GM23248 (cell line): ENCODE measurements around the gene FNDC3B. TPM values are rescaled to one million over a fixed set of nuclear protein-coding genes. Genes with fewer than 3 reads are reported as not detected.

Experiments
- DNase-seq: peaks from one replicate; pipeline ENCODE4 v3.0.0-alpha.2; 2015
- H2AFZ ChIP-seq: fragments of 200-600 bp; sonication (generic); 2 replicates; pipeline ENCODE4 v1.6.1; 2016; ENCODE audit warnings: antibody characterized with exemption
- H3F3A ChIP-seq: fragments of 200-600 bp; sonication (generic); 2 replicates; pipeline ENCODE4 v1.6.1; 2016; ENCODE audit warnings: mild to moderate bottlenecking, antibody characterized with exemption, mixed run types; ENCODE audit not compliant: insufficient read depth
- H3K27ac ChIP-seq: fragments of 200-600 bp; sonication (generic); 2 replicates; pipeline ENCODE4 v1.5.1; 2016; ENCODE audit warnings: mild to moderate bottlenecking
- H3K27me3 ChIP-seq: fragments of 200-600 bp; sonication (generic); replicated peaks from 2 replicates; pipeline ENCODE4 v1.6.1; 2016; ENCODE audit warnings: mild to moderate bottlenecking; ENCODE audit not compliant: insufficient read depth
- H3K36me3 ChIP-seq: fragments of 200-600 bp; sonication (generic); 2 replicates; pipeline ENCODE4 v1.6.1; 2016; ENCODE audit warnings: low read depth, mild to moderate bottlenecking
- H3K4me1 ChIP-seq: fragments of 200-600 bp; sonication (generic); 2 replicates; pipeline ENCODE4 v1.6.1; 2016; ENCODE audit warnings: mild to moderate bottlenecking; ENCODE audit not compliant: insufficient read depth
- H3K4me2 ChIP-seq: fragments of 200-600 bp; sonication (generic); one replicate; pipeline ENCODE4 v1.6.1; 2016; ENCODE audit warnings: mild to moderate bottlenecking; ENCODE audit not compliant: unreplicated experiment
- H3K4me3 ChIP-seq: fragments of 200-600 bp; sonication (generic); 2 replicates; pipeline ENCODE4 v1.5.1; 2016; ENCODE audit warnings: mild to moderate bottlenecking
- H3K79me2 ChIP-seq: fragments of 200-600 bp; sonication (generic); 2 replicates; pipeline ENCODE4 v1.6.1; 2016; ENCODE audit warnings: mild to moderate bottlenecking; ENCODE audit not compliant: insufficient read depth
- H3K9ac ChIP-seq: fragments of 200-600 bp; sonication (generic); 2 replicates; pipeline ENCODE4 v1.6.1; 2016; ENCODE audit warnings: mild to moderate bottlenecking
- H3K9me2 ChIP-seq: fragments of 200-600 bp; sonication (generic); 2 replicates; pipeline ENCODE4 v1.6.1; 2016; ENCODE audit warnings: mixed run types, mild to moderate bottlenecking, moderate library complexity; ENCODE audit not compliant: insufficient read depth
- H3K9me3 ChIP-seq: fragments of 200-600 bp; sonication (generic); one replicate; pipeline ENCODE4 v1.6.1; 2017; ENCODE audit warnings: low read depth
- H4K20me1 ChIP-seq: fragments of 200-600 bp; sonication (generic); 2 replicates; pipeline ENCODE4 v1.6.0; 2016; ENCODE audit not compliant: insufficient read depth
- EZH2 ChIP-seq: fragments of 200-600 bp; sonication (generic); IDR thresholded peaks from 2 replicates; pipeline ENCODE4 v1.6.1; 2018; ENCODE audit warnings: antibody characterized with exemption, mild to moderate bottlenecking; ENCODE audit not compliant: insufficient read depth, poor library complexity, severe bottlenecking
- EZH2phosphoT487 ChIP-seq: fragments of 200-600 bp; sonication (generic); IDR thresholded peaks from 2 replicates; pipeline ENCODE4 v1.6.1; 2018; ENCODE audit warnings: antibody characterized with exemption, moderate library complexity, mild to moderate bottlenecking, low read depth; ENCODE audit not compliant: insufficient read depth
- WGBS, 2 experiments: methylation state at CpG; one replicate each; pipeline ENCODE4 v1.1.6; 2015 to 2017; ENCODE audit warnings: low lambda C conversion rate in 2 of 2, low coverage in 1 of 2; ENCODE audit errors: missing lambda C conversion rate in 2 of 2; 5-methylcytosine and 5-hydroxymethylcytosine counted together
- in situ Hi-C: fragments of 300-500 bp; cut with MboI; formaldehyde crosslinking; loops from 2 replicates; pipeline ENCODE4 v1.15.0; 2020
- polyA plus RNA-seq: library from polyadenylated mRNA; unstranded; fragments of >200 nt; fragmentation: Nextera tagmentation; extraction: Ambion mirVana; gene quantifications from 2 replicates; pipeline ENCODE4 v1.2.1, GENCODE V29; 2016
- total RNA-seq: library from RNA; depleted of rRNA; stranded (reverse); fragments of >200 nt; shearing (Covaris generic); gene quantifications from 2 replicates; pipeline ENCODE4 v1.2.3, GENCODE V29; 2014

Gene FNDC3B
- total and polyA plus RNA-seq, 2 experiments from 2014 or later: 85.5 to 123 TPM

DNA sequence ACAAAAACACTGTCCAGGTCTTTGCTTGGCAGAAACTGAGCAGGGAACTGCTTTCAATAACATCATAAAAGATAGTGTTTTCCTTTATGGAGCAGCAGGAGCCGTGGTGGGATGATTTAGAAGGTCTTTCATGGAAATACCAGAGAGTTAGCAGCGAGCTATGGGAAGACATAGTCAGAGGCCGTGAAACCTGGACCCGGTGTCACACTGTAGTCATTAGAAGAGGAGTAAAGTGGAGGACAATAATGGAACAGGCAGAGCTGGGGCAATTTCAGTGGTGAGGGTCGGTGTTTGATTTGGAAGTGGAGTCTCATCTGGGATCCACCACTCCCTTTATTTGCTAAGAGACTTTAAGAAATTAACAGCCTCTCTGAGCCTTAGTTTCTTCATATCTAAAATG lies 351.4 kb downstream of the FNDC3B start:
- TF ChIP-seq EZH2 (no peak), EZH2phosphoT487 (no peak)
- DNase-seq: no peak
- Histone ChIP-seq H3K4me1 (peaks cover 8% of the 10 kb centered on the region; the same call in 1 of the 2 replicates), H3K79me2 (peaks cover 86% of the 10 kb centered on the region), H3K4me2 (no peak overlapping the region), H4K20me1 (0 out of 2 replicates have a peak, but pooled peaks cover 2% of the 10 kb centered on the region), H3K4me3 (no peak overlapping the region), H3K9ac (no peak overlapping the region), H3K27ac (no peak overlapping the region), H3K36me3 (peaks cover 19% of the 10 kb centered on the region), H3K9me3 (no peaks in the 10 kb centered on the region), H3K27me3 (no peaks in the 10 kb centered on the region), H2AFZ (no peak overlapping the region), H3K9me2 (no peaks in the 10 kb centered on the region), H3F3A (peaks cover 19% of the 10 kb centered on the region; the same call in 1 of the 2 replicates)
- in situ Hi-C loops: no loop called here
- WGBS, 2 experiments: 91 to 94% methylated on average over 5 of the region's 5 CpGs

GRCh38 chr3:172391592-172392302 lies 352.4 kb downstream of the FNDC3B start:
- H3F3A ChIP-seq: peaks cover 24% of the 10 kb centered on the region; the same call in 1 of the 2 replicates
- H3K9me3 ChIP-seq: no peaks in the 10 kb centered on the region
- H3K4me3 ChIP-seq: no peak overlapping the region
- no peak overlapping the region for H3K9ac ChIP-seq
- 0 out of 2 replicates have a peak, but pooled peaks cover 2% of the 10 kb centered on the region for H4K20me1 ChIP-seq
- TF ChIP-seq EZH2phosphoT487 (no peak), EZH2 (no peak)
- no peak overlapping the region for H3K4me2 ChIP-seq
- in situ Hi-C loops: no loop called here
- H3K4me1 ChIP-seq: peaks cover 8% of the 10 kb centered on the region; the same call in 1 of the 2 replicates
- no peaks in the 10 kb centered on the region for H3K9me2 ChIP-seq
- no peaks in the 10 kb centered on the region for H3K27me3 ChIP-seq
- H3K27ac ChIP-seq: peak overlapping the region; percentile 11; the same call in 1 of the 2 replicates
- H3K36me3 ChIP-seq: peaks cover 24% of the 10 kb centered on the region
- DNase-seq: peak; percentile 47
- 85 to 90% methylated on average over 5 of the region's 5 CpGs for WGBS, 2 experiments
- no peak overlapping the region for H2AFZ ChIP-seq
- H3K79me2 ChIP-seq: peaks cover 86% of the 10 kb centered on the region

- Histone ChIP-seq H3K9me2 (no peaks in the 10 kb centered on the region), H3K27me3 (no peaks in the 10 kb centered on the region), H3K4me2 (no peak overlapping the region), H3F3A (peaks cover 38% of the 10 kb centered on the region; the same call in 1 of the 2 replicates), H4K20me1 (0 out of 2 replicates have a peak, but pooled peaks cover 2% of the 10 kb centered on the region), H3K9me3 (no peaks in the 10 kb centered on the region), H2AFZ (no peak overlapping the region), H3K79me2 (peaks cover 62% of the 10 kb centered on the region), H3K4me1 (peaks cover 8% of the 10 kb centered on the region; the same call in 1 of the 2 replicates), H3K9ac (no peak overlapping the region), H3K27ac (no peak overlapping the region), H3K36me3 (peaks cover 49% of the 10 kb centered on the region), H3K4me3 (no peak overlapping the region)
- in situ Hi-C loops: no loop called here
- WGBS, 2 experiments: 96 to 97% methylated on average over 2 of the region's 2 CpGs
- no peak for DNase-seq
- TF ChIP-seq EZH2phosphoT487: no peak
- no peak for TF ChIP-seq EZH2
Measured at GRCh38 chr3:172394692-172395091, 355.3 kb downstream of the FNDC3B start.

DNA sequence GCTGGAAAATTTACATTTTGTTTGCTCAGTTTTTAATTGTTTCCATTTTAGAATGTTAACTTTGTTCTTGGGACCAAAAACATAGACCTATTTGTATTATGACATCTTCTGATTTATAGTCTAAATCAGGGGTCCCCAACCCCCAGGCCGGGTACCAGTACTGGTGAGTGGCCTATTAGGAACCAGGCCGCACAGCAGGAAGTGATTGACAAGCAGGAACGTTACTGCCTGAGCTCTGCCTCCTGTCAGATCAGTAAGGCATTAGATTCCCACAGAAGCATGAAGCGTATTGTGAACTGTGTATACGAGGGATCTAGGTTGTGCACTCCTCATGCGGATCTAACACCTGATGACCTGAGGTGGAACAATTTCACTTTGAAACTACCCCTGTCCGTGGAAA lies 357.0 kb downstream of the FNDC3B start:
- Histone ChIP-seq H3K4me3 (no peak overlapping the region), H3K9me3 (no peaks in the 10 kb centered on the region), H3K27ac (no peak overlapping the region), H3K36me3 (peaks cover 66% of the 10 kb centered on the region), H3K79me2 (peaks cover 47% of the 10 kb centered on the region), H3K4me2 (no peak overlapping the region), H3K9ac (no peak overlapping the region), H3K9me2 (no peaks in the 10 kb centered on the region), H4K20me1 (no peaks in the 10 kb centered on the region), H3K4me1 (peaks cover 8% of the 10 kb centered on the region; the same call in 1 of the 2 replicates), H3F3A (peaks cover 44% of the 10 kb centered on the region), H3K27me3 (no peaks in the 10 kb centered on the region), H2AFZ (no peak overlapping the region)
- WGBS, 2 experiments: 91 to 92% methylated on average over 7 of the region's 7 CpGs
- in situ Hi-C loops: no loop called here
- no peak for DNase-seq
- no peak for TF ChIP-seq EZH2phosphoT487
